ENCODE results near the gene LRRFIP1.
"Not testable (repeated sequence)": the region's sequence is repeated elsewhere in the genome, so short reads cannot be mapped to it uniquely, and the experiment has no call there.

LRRFIP1 gene

GRCh38 chr2:237754182-237754581 is 126.8 kb downstream of the LRRFIP1 start:
- no peak for DNase-seq

- no peak for DNase-seq
Measured at GRCh38 chr2:237754626-237755248, 127.3 kb downstream of the LRRFIP1 start.

- DNase-seq, result no peak
Measured at GRCh38 chr2:237757616-237758015, 130.2 kb downstream of the LRRFIP1 start.

- DNase-seq, result no peak
Measured at GRCh38 chr2:237758185-237758584, 130.8 kb downstream of the LRRFIP1 start.

DNA sequence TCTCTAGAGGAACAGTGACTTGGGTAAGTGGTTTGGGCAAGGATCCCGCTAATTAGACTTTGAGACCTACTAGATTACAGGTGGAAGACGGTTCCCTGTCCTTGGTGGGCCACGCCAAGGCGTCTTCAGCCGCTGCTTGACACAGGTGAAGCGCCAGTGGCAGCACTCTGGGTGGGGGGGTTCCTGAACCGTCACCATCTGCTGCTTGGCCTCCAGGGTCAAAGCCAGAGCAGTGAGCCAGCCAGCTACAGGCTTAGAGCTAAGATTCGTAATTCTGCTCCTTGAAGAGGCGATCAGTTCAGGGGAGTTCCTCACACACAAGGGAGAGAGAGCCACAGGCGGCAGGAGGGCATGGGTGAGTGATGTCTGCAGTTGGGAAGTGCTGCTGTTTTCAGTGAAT is 131.8 kb downstream of the LRRFIP1 start:
- no peak for DNase-seq

- no peak for DNase-seq
Measured at GRCh38 chr2:237760506-237761502, 133.4 kb downstream of the LRRFIP1 start.

DNA sequence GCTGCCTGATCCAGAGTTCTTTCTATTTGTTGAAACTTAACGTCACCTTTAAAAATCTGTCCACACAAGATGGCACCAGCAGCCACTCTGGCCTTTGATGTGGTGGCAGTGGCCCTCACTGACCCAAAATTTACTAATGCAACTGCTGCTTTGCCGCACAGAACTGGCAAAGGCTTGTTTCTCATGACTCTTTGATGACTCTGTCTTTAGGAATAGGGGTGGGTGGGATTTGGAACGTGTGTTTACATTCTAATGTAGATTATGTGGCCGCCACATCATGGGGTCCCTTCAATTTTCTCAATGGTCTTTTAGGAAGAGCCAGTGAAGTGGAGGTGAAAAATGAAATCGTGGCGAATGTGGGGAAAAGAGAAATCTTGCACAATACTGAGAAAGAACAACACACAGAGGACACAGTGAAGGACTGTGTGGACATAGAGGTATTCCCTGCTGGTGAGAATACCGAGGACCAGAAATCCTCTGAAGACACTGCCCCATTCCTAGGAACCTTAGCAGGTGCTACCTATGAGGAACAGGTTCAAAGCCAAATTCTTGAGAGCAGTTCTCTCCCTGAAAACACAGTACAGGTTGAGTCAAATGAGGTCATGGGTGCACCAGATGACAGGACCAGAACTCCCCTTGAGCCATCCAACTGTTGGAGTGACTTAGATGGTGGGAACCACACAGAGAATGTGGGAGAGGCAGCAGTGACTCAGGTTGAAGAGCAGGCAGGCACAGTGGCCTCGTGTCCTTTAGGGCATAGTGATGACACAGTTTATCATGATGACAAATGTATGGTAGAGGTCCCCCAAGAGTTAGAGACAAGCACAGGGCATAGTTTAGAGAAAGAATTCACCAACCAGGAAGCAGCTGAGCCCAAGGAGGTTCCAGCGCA is 135.2 kb downstream of the LRRFIP1 start:
- not testable (repeated sequence) for DNase-seq

- DNase-seq, result no peak
Measured at GRCh38 chr2:237763812-237764211, 136.4 kb downstream of the LRRFIP1 start.

GRCh38 chr2:237765122-237765521 is 137.7 kb downstream of the LRRFIP1 start:
- DNase-seq, result not testable (repeated sequence)

DNA sequence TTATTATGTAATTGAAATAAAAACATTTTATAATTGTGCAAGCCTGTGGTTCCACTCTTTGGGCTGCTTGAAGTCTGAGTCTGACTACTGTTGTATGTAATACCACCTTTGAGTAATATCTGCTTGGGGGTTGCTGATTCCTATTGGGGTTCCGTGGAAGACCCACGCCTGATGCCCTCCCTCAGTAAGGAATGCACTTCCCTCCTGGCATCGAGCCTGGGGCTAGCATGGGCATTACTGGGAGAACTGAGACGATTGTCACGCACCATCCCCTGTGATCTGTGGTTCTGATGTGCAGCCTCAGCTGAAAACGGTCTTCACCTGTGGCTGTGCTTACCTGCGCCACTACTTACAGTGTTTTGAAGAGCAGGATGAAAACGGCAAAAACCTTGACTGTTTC is 138.5 kb downstream of the LRRFIP1 start:
- no peak for DNase-seq

GRCh38 chr2:237766340-237766739 is 139.0 kb downstream of the LRRFIP1 start:
- DNase-seq, result no peak

DNA sequence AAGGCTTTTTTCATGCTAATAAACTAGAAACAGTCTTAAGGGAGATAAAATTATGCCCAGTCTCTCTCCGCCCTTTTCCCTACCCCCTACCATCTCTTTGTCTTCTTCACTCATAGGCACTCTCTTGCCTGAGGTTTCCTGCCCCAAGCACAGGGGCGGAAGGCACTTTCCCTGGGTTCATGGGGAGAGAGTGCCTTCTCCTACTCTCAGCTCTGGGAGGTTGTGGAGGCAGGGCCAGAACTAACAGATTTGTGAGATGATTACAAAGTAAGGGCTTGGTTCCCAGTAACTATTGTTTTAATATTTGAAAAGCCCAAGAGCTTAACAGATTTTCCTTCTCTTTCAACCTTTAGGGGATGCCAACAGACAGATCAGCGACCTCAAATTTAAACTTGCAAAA is 145.1 kb downstream of the LRRFIP1 start:
- no peak for DNase-seq

GRCh38 chr2:237773826-237774225 is 146.4 kb downstream of the LRRFIP1 start:
- DNase-seq, result no peak

DNA sequence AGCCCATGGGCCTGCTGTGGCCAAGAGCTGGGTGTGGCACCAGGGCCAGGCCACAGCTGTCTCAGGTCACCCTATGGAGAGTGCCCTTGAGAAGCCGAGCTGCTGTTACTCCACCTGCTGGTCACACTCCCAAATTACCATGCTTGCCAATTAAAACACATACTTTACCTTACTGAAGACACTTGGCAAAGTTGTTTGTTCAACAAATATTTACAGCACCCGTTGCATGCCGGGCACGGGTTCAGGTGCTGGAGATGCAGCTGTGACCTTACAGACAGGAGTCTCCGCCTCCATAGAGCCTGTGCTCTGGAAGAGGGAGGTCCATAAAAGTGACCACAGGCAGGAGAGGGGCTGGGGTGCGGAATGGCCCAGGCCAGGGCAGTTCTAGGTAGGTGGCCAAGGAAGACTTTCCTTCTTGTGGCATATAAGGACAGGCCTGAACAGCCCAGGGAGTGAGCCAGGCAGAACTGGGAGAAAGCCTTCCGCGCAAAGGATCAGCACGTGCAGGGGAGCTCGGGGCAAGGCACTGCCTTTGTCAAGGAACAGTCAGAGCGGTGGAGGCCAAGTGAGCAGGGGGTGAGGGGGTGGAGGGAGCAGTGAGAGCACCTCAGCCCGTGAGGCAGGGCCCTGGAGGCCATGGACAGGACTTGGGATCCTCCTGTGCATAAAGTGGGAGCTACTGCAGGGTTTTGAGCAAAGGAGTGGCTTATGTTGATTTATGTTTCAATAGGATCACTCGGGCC is 147.6 kb downstream of the LRRFIP1 start:
- peak; percentile 63 for DNase-seq

GRCh38 chr2:237779521-237779920 is 152.1 kb downstream of the LRRFIP1 start:
- no peak for DNase-seq

GRCh38 chr2:237782181-237782580 is 154.8 kb downstream of the LRRFIP1 start:
- DNase-seq, result no peak

- DNase-seq, result not testable (repeated sequence)
Measured at GRCh38 chr2:237783678-237784077, 156.3 kb downstream of the LRRFIP1 start.

- no peak for DNase-seq
Measured at GRCh38 chr2:237786936-237787335, 159.5 kb downstream of the LRRFIP1 start.

GRCh38 chr2:237790353-237790752 is 163.0 kb downstream of the LRRFIP1 start:
- no peak for DNase-seq

DNA sequence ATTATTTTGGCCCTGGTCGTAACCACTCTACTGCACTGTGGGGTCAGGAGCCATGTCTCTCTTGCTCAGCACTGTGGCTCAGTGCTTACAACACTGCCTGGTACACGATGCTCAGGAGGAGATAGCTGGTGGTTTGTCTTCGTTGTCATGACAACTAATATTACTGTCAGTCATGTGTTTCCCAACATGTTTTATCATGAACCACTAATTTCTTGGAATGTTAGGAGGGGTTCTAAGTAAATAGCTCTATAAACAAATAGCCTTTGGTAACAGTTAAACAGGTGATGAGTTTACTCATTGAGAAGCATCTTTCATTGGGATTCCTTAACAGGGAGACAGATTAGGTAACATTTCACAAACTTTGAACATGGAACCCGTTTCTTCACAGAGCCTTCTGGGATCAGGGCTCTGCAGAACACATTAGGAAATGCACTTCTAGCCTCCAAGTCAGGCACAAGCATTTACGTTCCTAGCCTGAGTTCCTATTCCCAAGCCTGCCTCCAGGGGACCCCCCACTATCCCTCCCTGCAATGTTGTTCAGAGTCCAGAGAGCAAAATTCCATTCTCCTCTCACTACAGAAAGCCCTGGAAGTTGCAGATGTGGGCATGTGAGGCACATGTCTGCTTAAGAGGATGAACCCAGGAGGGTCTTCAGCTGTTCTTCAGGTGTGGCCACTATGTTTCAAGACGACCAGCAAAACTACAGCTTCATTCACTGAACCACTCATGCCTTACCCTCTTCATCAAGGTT is 164.8 kb downstream of the LRRFIP1 start:
- DNase-seq, result no peak

DNA sequence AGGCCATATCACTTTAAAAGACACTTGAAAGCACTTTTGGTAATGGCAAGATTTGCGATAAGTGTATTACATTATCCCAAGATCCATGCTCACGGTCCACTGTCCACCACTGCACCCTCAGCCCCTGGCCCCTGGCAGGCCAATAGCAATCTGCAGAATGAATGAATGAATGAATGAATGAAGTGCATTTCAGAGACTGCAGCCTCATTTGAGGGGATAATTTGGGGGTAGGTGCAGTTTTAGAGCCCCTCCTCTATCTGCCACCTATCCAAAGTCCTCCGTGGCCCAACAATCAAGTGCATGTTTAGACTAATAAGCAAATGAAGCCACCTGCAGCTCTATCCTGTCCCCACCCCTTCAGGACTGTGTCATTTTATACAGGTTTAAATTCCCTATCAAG is 169.9 kb downstream of the LRRFIP1 start:
- no peak for DNase-seq

Data from stimulated activated CD8-positive, alpha-beta memory T cell treated with anti-CD3 and anti-CD28 coated beads, Interleukin-4, amount 100 ng/mL, for 48 hours (primary cell).